HCT116 (cell line): ENCODE results near the gene ASAP2. TPM values are rescaled to one million over a fixed set of nuclear protein-coding genes. Genes with fewer than 3 reads are reported as not detected.

ENCODE experiments used
- ATAC-seq: fragments of 200-7000 bp; cut with Tn5 transposase; 2 replicates; pipeline ENCODE4 v1.9.1; 2020; ENCODE audit warnings: mild to moderate bottlenecking, moderate library complexity
- BruUV-seq: library from RNA; stranded (reverse); fragments of 400-500 nt; replicated peaks from 2 replicates; lab custom pipeline; 2021; lab: Mats Ljungman, UMichigan
- CTCF ChIA-PET: fragments of 300-600 bp; sonication (Branson Sonifier 250); formaldehyde crosslinking; loops from one replicate; lab custom pipeline; 2021; ENCODE audit warnings: antibody characterized with exemption; lab: Charles Lee
- POLR2A ChIA-PET: fragments of 300-600, 350-600 bp; sonication (Branson Sonifier 250); formaldehyde crosslinking; loops from one replicate; lab custom pipeline; 2021; ENCODE audit warnings: antibody characterized with exemption; lab: Charles Lee
- RAD21 ChIA-PET, 2 experiments: fragments of 300-600 bp; sonication (Branson Sonifier 250); formaldehyde crosslinking; loops; one replicate each; lab custom pipeline; 2023; ENCODE audit warnings: low total read pairs in 2 of 2; ENCODE audit not compliant: uncharacterized antibody in 2 of 2, unreplicated experiment in 2 of 2, low non-redundant PET in 1 of 2; lab: Charles Lee
- DNase-seq: peaks from one replicate; pipeline ENCODE4 v3.0.0-alpha.2; 2010; ENCODE audit warnings: low read depth, low spot score
- H2AFZ ChIP-seq: fragments of 200-600 bp; shearing (Covaris generic), sonication (generic); 2 replicates; pipeline ENCODE4 v1.6.1; 2017; ENCODE audit warnings: low read depth, mixed run types, mixed read lengths, antibody characterized with exemption, low read length; ENCODE audit not compliant: poor library complexity, severe bottlenecking
- H3K27ac ChIP-seq: 2 replicates; pipeline ENCODE4 v1.5.1; 2012; ENCODE audit warnings: low read depth, low read length
- H3K27me3 ChIP-seq: fragments of 200-600 bp; sonication (generic); 2 replicates; pipeline ENCODE4 v1.6.1; 2016; ENCODE audit warnings: mixed run types, low read length, mixed read lengths; ENCODE audit not compliant: insufficient read depth
- H3K36me3 ChIP-seq, 2 experiments: fragments of 200-500 bp in 1 of 2; fragments of 200-600 bp in 1 of 2; sonication (Bioruptor generic) in 1 of 2; sonication (generic) in 1 of 2; 2 replicates each; pipeline versions ENCODE4 v1.5.1 to v1.6.1; 2014 to 2016; ENCODE audit warnings: low read length in 2 of 2, inconsistent platforms in 1 of 2, mixed read lengths in 1 of 2, mixed run types in 1 of 2; ENCODE audit not compliant: insufficient read depth in 2 of 2, control insufficient read depth in 1 of 2
- H3K4me1 ChIP-seq, 2 experiments: fragments of 200-600 bp in 1 of 2; sonication (generic) in 1 of 2; 2 replicates each; pipeline versions ENCODE4 v1.5.1 to v1.6.1; 2012 to 2017; ENCODE audit warnings: low read length in 2 of 2, inconsistent platforms in 1 of 2, mild to moderate bottlenecking in 1 of 2, mixed read lengths in 1 of 2, mixed run types in 1 of 2, moderate library complexity in 1 of 2; ENCODE audit not compliant: insufficient read depth in 2 of 2, control insufficient read depth in 1 of 2
- H3K4me2 ChIP-seq: fragments of 200-600 bp; sonication (generic); 2 replicates; pipeline ENCODE4 v1.6.1; 2017; ENCODE audit warnings: mixed run types, low read length, mixed read lengths
- H3K4me3 ChIP-seq, 2 experiments: fragments of 200-600 bp in 1 of 2; sonication (generic) in 1 of 2; replicated peaks in 1 of 2; 2 replicates each; pipeline ENCODE4 v1.5.1; 2011 to 2016; ENCODE audit warnings: low read length in 2 of 2, control low read depth in 1 of 2, low read depth in 1 of 2, mild to moderate bottlenecking in 1 of 2, mixed read lengths in 1 of 2, mixed run types in 1 of 2
- H3K79me2 ChIP-seq: fragments of 200-600 bp; sonication (generic); 2 replicates; pipeline ENCODE4 v1.6.1; 2017; ENCODE audit warnings: mild to moderate bottlenecking, mixed run types, low read length, moderate library complexity, mixed read lengths; ENCODE audit not compliant: insufficient read depth
- H3K9ac ChIP-seq: fragments of 200-600 bp; sonication (generic); 2 replicates; pipeline ENCODE4 v1.6.1; 2016; ENCODE audit warnings: low read length, mixed read lengths
- H3K9me2 ChIP-seq: fragments of 200-600 bp; sonication (generic), shearing (Covaris generic); 2 replicates; pipeline ENCODE4 v1.6.1; 2017; ENCODE audit warnings: mixed run types, mild to moderate bottlenecking, moderate library complexity; ENCODE audit not compliant: insufficient read depth
- H3K9me3 ChIP-seq, 2 experiments: fragments of 200-500 bp in 1 of 2; fragments of 200-600 bp in 1 of 2; sonication (Bioruptor generic) in 1 of 2; sonication (generic) in 1 of 2; 2 replicates each; pipeline ENCODE4 v1.6.1; 2014 to 2017; ENCODE audit warnings: low read length in 2 of 2, mixed read lengths in 2 of 2, inconsistent platforms in 1 of 2, low read depth in 1 of 2, mild to moderate bottlenecking in 1 of 2, mixed run types in 1 of 2, moderate library complexity in 1 of 2; ENCODE audit not compliant: control insufficient read depth in 1 of 2, insufficient read depth in 1 of 2
- H4K20me1 ChIP-seq: fragments of 200-600 bp; sonication (generic), shearing (Covaris generic); 2 replicates; pipeline ENCODE4 v1.6.1; 2017; ENCODE audit warnings: mixed run types, mild to moderate bottlenecking, moderate library complexity; ENCODE audit not compliant: insufficient read depth
- CTCF ChIP-seq, 3 experiments: fragments of 200-600 bp in 1 of 3; sonication (generic) in 1 of 3; IDR thresholded peaks in 2 of 3; conservative IDR thresholded peaks in 1 of 3; 2 replicates each; pipeline ENCODE4 v1.5.1; 2012 to 2017; ENCODE audit warnings: low read depth in 2 of 3, low read length in 2 of 3, antibody characterized with exemption in 1 of 3, borderline replicate concordance in 1 of 3, control low read depth in 1 of 3, mild to moderate bottlenecking in 1 of 3, mixed read lengths in 1 of 3, mixed run types in 1 of 3, moderate library complexity in 1 of 3; ENCODE audit not compliant: insufficient read depth in 1 of 3
- REST ChIP-seq: IDR thresholded peaks from 2 replicates; pipeline ENCODE4 v1.6.1; 2012; ENCODE audit warnings: low read depth
- ZNF274 ChIP-seq: fragments of 200-500 bp; sonication (Bioruptor generic); IDR thresholded peaks from 2 replicates; pipeline ENCODE4 v1.6.1; 2014; ENCODE audit warnings: mild to moderate bottlenecking, low read depth, low read length, inconsistent platforms
- intact Hi-C: fragments of 100-400 bp; cut with micrococcal nuclease; formaldehyde crosslinking; loops from 2 replicates; pipeline ENCODE4 v1.10.0; 2022
- total RNA-seq: library from RNA; stranded (reverse); gene quantifications from one replicate; pipeline ENCODE4 v1.2.1, GENCODE V29; 2021; ENCODE audit not compliant: unreplicated experiment

The ASAP2 gene
- total RNA-seq, 1 experiment from 2014 or later = 16.5 TPM

- no peak for TF ChIP-seq REST
Observed at GRCh38 chr2:9276901-9277451, 70.4 kb downstream of the ASAP2 start (continued).

GRCh38 chr2:9278439-9278838 lies 71.8 kb downstream of the ASAP2 start:
- RAD21 ChIA-PET = no interaction called here
- no peak overlapping the region for H3K27ac ChIP-seq
- no peaks in the 10 kb centered on the region for H3K36me3 ChIP-seq
- H3K9me3 ChIP-seq = no peaks in the 10 kb centered on the region
- H4K20me1 ChIP-seq = no peaks in the 10 kb centered on the region
- no TSS peak for BruUV-seq
- POLR2A ChIA-PET = no interaction called here
- no peak for DNase-seq
- peaks cover 3% of the 10 kb centered on the region for H3K79me2 ChIP-seq
- peak in 2 of 3 experiments; percentile 14 to 41; a peak in 2 of 6 replicates for TF ChIP-seq CTCF (IDR thresholded peaks at IDR 0.05 in 2 of 3, conservative IDR thresholded peaks at IDR 0.05 in 1 of 3; ENCODE audit: borderline replicate concordance in 1 of 3, insufficient read depth in 1 of 3, low read depth in 2 of 3, low read length in 2 of 3)
- TF ChIP-seq ZNF274 = no peak
- H3K4me3 ChIP-seq = no peak overlapping the region
- no peak for ATAC-seq
- H2AFZ ChIP-seq = no peak overlapping the region
- no peak overlapping the region for H3K4me2 ChIP-seq
- peaks cover 0 to 28% of the 10 kb centered on the region in 2 experiments; a peak in 2 of 4 replicates for H3K4me1 ChIP-seq
- intact Hi-C loops = no loop called here
- no peak overlapping the region for H3K9ac ChIP-seq
- no peaks in the 10 kb centered on the region for H3K27me3 ChIP-seq
- CTCF ChIA-PET = no interaction called here
- no peaks in the 10 kb centered on the region for H3K9me2 ChIP-seq
